Esophagus squamous epithelium (tissue), 5 donors: ENCODE data around the gene HSDL2. TPM values are rescaled to one million over a fixed set of nuclear protein-coding genes. Genes with fewer than 3 reads are reported as not detected.
A peak's percentile ranks its signal among the peaks of the same experiment; 100 is the strongest.

Experiments used
- DNase-seq: peaks from one replicate; lab custom pipeline; 2025; lab: John Stamatoyannopoulos, UW
- H3K27ac ChIP-seq, 4 donors: fragments of 200-600 bp; sonication (generic); one replicate each; pipeline ENCODE4 v1.5.1; 2016 to 2019; ENCODE audit warnings: mild to moderate bottlenecking in 1 of 4
- H3K27me3 ChIP-seq, 4 donors: fragments of 200-600 bp; sonication (generic); 1 replicate in 3 of 4; 2 replicates in 1 of 4; pipeline versions ENCODE4 v1.5.1 to v1.6.0; 2017 to 2021; ENCODE audit warnings: antibody characterized with exemption in 1 of 4
- H3K36me3 ChIP-seq, 3 donors: fragments of 200-600 bp; sonication (generic); one replicate each; pipeline ENCODE4 v1.5.1; 2016 to 2019
- H3K4me1 ChIP-seq, 3 donors: fragments of 200-600 bp; sonication (generic); one replicate each; pipeline ENCODE4 v1.5.1; 2017 to 2019
- H3K4me3 ChIP-seq, 4 donors: fragments of 200-600 bp; sonication (generic); 1 replicate in 3 of 4; 2 replicates in 1 of 4; pipeline ENCODE4 v1.5.1; 2016 to 2019; ENCODE audit warnings: mild to moderate bottlenecking in 2 of 4, moderate library complexity in 1 of 4
- H3K9me3 ChIP-seq, 3 donors: fragments of 200-600 bp; sonication (generic); one replicate each; pipeline ENCODE4 v1.5.1; 2016 to 2019
- POLR2A ChIP-seq, 4 donors: fragments of 450-650 bp; IDR thresholded peaks; one replicate each; pipeline ENCODE4 v1.6.1; 2017; ENCODE audit warnings: antibody characterized with exemption in 4 of 4, mild to moderate bottlenecking in 4 of 4, moderate library complexity in 3 of 4
- WGBS, 2 donors: methylation state at CpG; one replicate each; pipeline ENCODE4 v1.1.5; 2018; 5-methylcytosine and 5-hydroxymethylcytosine counted together
- intact Hi-C: fragments of 100-400 bp; cut with DNase I; formaldehyde crosslinking; loops from one replicate; pipeline ENCODE4 v1.15.0; 2022
- total RNA-seq, 4 donors: library from RNA; depleted of rRNA; stranded (reverse); fragments of >200 nt; gene quantifications; one replicate each; pipeline ENCODE4 v1.1.0, GENCODE V29; 2016
- TF ChIP-seq, protein P1 (sequence below), 6 experiments: fragments of 450-650 bp in 4 of 6; fragments of 200-600 bp in 2 of 6; sonication (generic) in 2 of 6; IDR thresholded peaks; one replicate each; pipeline ENCODE4 v1.5.1; 2016 to 2019; ENCODE audit warnings: antibody characterized with exemption in 6 of 6, mild to moderate bottlenecking in 4 of 6, moderate library complexity in 4 of 6
- donor health status: DM: yes; HTN: yes; CAD: no.

The HSDL2 gene
- total RNA-seq, 4 donors from 2014 or later = 18.5 to 49.4 (median 36.0) TPM

DNA sequence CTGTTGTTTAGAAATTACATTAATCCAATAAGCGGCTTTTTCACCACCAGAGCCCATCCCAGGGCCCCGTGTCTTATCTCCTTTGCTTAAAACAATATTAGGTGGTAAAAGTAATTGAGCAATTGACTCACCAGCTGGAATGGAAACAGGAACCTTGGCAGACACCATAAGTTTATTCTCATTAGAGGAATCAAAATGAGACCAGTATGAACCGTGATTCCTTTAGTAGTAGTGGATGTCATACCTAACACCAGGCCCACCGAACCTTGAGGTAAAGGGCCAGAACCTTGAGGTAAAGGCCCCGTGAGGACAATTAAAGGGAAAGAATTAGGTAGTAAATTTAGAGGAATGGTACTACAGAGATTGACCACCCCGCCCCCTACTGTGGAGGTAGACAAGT lies 16.5 kb downstream of the HSDL2 start:
- H3K4me1 ChIP-seq = peaks cover 0 to 8% (median 0%) of the 10 kb centered on the region in 3 donors
- H3K27me3 ChIP-seq = no peaks in the 10 kb centered on the region
- WGBS, 2 donors = 90 to 95% methylated on average over 5 to 6 of the region's 6 CpGs
- H3K36me3 ChIP-seq = peaks cover 0 to 17% (median 0%) of the 10 kb centered on the region in 3 donors
- peaks cover 0 to 3% (median 0%) of the 10 kb centered on the region in 3 donors for H3K9me3 ChIP-seq
- DNase-seq = no peak
- no peak for TF ChIP-seq POLR2A (IDR thresholded peaks at IDR 0.05)
- TF ChIP-seq, protein P1, sequence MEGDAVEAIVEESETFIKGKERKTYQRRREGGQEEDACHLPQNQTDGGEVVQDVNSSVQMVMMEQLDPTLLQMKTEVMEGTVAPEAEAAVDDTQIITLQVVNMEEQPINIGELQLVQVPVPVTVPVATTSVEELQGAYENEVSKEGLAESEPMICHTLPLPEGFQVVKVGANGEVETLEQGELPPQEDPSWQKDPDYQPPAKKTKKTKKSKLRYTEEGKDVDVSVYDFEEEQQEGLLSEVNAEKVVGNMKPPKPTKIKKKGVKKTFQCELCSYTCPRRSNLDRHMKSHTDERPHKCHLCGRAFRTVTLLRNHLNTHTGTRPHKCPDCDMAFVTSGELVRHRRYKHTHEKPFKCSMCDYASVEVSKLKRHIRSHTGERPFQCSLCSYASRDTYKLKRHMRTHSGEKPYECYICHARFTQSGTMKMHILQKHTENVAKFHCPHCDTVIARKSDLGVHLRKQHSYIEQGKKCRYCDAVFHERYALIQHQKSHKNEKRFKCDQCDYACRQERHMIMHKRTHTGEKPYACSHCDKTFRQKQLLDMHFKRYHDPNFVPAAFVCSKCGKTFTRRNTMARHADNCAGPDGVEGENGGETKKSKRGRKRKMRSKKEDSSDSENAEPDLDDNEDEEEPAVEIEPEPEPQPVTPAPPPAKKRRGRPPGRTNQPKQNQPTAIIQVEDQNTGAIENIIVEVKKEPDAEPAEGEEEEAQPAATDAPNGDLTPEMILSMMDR (IDR thresholded peaks at IDR 0.05) = no peak
- no peak overlapping the region for H3K27ac ChIP-seq
- H3K4me3 ChIP-seq = no peak overlapping the region
- intact Hi-C loops = no loop called here

- H3K36me3 ChIP-seq = peaks cover 0 to 17% (median 0%) of the 10 kb centered on the region in 3 donors
- WGBS, 2 donors = 93 to 94% methylated on average over 9 of the region's 9 CpGs
- peaks cover 0 to 3% (median 0%) of the 10 kb centered on the region in 3 donors for H3K4me1 ChIP-seq
- no peaks in the 10 kb centered on the region for H3K27me3 ChIP-seq
- H3K9me3 ChIP-seq = peaks cover 0 to 3% (median 0%) of the 10 kb centered on the region in 3 donors
- DNase-seq = no peak
- intact Hi-C loops = no loop called here
- no peak overlapping the region for H3K4me3 ChIP-seq
- TF ChIP-seq, protein P1 (IDR thresholded peaks at IDR 0.05) = no peak
- no peak for TF ChIP-seq POLR2A (IDR thresholded peaks at IDR 0.05)
- no peak overlapping the region for H3K27ac ChIP-seq
These were observed 17.0 kb downstream of the HSDL2 start for GRCh38 chr9:112396872-112397271.

DNA sequence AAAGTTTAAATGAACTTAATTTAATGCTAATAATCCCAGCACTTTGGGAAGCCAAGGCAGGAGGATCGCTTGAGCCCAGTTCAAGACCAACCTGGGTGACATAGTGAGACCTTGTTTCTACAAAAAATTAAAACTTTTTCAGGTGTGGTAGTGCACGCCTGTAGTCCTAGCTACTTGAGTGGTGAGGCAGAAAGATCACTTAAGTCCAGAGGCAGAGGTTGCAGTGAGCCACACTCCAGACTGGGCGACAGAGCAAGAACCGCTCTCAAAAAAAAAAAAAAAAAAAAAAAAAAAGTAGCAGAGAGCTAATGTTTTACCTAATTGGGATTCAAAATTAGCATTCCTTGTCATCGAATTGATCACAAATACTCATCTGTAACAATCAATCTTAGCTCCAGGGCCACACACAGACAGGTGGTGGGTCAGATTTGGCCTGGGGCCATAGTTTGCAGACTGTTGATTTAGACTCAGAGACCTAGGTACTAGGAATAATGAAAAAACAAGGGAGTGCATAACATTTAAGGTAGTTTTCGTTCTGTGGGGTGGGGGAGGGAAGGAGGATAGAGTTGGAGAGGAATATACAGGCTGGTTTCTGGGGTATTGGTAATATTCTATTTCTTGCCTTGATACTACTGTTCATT lies 21.4 kb downstream of the HSDL2 start:
- peaks cover 0 to 19% (median 0%) of the 10 kb centered on the region in 3 donors for H3K4me1 ChIP-seq
- no peak overlapping the region for H3K4me3 ChIP-seq
- intact Hi-C loops = no loop called here
- TF ChIP-seq, protein P1 (IDR thresholded peaks at IDR 0.05) = no peak
- TF ChIP-seq POLR2A (IDR thresholded peaks at IDR 0.05) = no peak
- H3K36me3 ChIP-seq = peaks cover 0 to 28% (median 0%) of the 10 kb centered on the region in 3 donors
- DNase-seq = no peak
- H3K9me3 ChIP-seq = peaks cover 0 to 3% (median 0%) of the 10 kb centered on the region in 3 donors
- WGBS, 2 donors = 92 to 95% methylated on average over 6 of the region's 6 CpGs
- no peak overlapping the region for H3K27ac ChIP-seq
- no peaks in the 10 kb centered on the region for H3K27me3 ChIP-seq

- DNase-seq = no peak
- WGBS, 2 donors = 85 to 88% methylated on average over 4 of the region's 4 CpGs
- H3K4me3 ChIP-seq = no peak overlapping the region
- TF ChIP-seq, protein P1 (IDR thresholded peaks at IDR 0.05) = no peak
- TF ChIP-seq POLR2A (IDR thresholded peaks at IDR 0.05) = no peak
- intact Hi-C loops = no loop called here
- H3K27me3 ChIP-seq = no peaks in the 10 kb centered on the region
- H3K27ac ChIP-seq = no peak overlapping the region
- H3K4me1 ChIP-seq = peaks cover 0 to 19% (median 0%) of the 10 kb centered on the region in 3 donors
- peaks cover 3 to 39% (median 5%) of the 10 kb centered on the region in 3 donors for H3K36me3 ChIP-seq
- peaks cover 0 to 3% (median 0%) of the 10 kb centered on the region in 3 donors for H3K9me3 ChIP-seq
These were observed 23.8 kb downstream of the HSDL2 start for GRCh38 chr9:112403614-112404201.

DNA sequence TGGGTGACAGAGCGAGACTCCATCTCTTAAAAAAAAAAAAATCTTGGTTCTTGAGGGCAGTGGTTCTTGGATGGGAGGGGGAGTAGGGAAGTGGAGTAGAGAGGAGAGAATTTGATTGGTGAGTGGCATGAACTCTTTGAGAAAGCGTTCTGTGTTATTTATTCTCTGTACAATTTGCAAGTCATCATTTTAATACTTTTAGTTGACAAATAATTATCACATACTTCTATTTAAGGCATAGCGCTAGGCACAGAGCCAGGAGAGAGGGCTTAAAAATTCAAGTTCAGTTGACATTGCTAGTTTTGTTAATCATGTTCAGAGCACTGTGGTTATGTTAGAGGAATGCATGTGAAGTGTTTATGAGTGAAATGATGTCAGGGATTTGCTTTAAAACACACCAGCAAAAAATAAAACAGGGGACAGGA lies 24.6 kb downstream of the HSDL2 start:
- 71 to 73% methylated on average over 3 of the region's 3 CpGs for WGBS, 2 donors
- no peak for DNase-seq
- H3K27ac ChIP-seq = peak overlapping the region in 1 of 4 donors; percentile 4

More for the DNA sequence above, 24.6 kb downstream of the HSDL2 start:
- Histone ChIP-seq H3K27me3 (no peaks in the 10 kb centered on the region), H3K9me3 (no peaks in the 10 kb centered on the region), H3K4me1 (peaks cover 0 to 19% (median 0%) of the 10 kb centered on the region in 3 donors), H3K36me3 (peaks cover 3 to 43% (median 5%) of the 10 kb centered on the region in 3 donors), H3K4me3 (no peak overlapping the region)
- intact Hi-C loops = no loop called here
- TF ChIP-seq, protein P1 (IDR thresholded peaks at IDR 0.05) = no peak
- TF ChIP-seq POLR2A (IDR thresholded peaks at IDR 0.05) = no peak
